ENCODE results near the gene ANKFY1.

The ANKFY1 gene

DNA sequence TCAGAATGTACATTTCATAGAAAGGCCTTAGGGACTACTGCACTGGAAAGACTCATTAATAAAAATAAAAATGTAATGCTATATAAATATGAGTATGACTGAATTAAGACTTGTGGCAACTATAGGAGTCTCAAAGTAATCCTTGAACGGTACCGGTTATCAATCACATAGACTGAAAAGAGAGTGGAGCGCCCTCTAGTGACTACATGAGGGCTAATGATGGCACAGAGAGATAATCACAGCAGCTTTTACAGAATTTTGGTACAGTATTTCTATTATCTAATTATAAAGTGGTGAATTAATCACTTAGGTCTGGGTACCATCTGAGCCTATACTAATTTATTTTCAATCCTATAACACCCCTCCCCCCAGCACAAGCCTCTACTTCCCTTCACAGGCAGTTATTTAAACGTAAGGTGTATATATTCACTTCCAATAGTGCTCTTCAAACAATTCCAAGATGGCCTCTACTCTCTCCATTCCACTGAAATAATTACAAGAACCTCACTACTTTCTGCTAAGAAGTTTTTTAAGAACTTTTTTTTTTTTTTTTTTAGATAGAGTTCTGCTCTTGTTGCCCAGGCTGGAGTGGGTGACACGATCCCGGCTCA is 40.7 kb upstream of the ANKFY1 start:
- Mint-ChIP-seq H3K9me3 (no peaks in the 10 kb centered on the region), H3K4me3 (no peak overlapping the region), H3K27me3 (ENCODE audit: low read depth) (no peaks in the 10 kb centered on the region), H3K36me3 (ENCODE audit: low read depth) (peaks cover 27% of the 10 kb centered on the region), H3K27ac (no peak overlapping the region), H3K4me1 (peaks cover 5% of the 10 kb centered on the region)
- TF ChIP-seq, protein P1, sequence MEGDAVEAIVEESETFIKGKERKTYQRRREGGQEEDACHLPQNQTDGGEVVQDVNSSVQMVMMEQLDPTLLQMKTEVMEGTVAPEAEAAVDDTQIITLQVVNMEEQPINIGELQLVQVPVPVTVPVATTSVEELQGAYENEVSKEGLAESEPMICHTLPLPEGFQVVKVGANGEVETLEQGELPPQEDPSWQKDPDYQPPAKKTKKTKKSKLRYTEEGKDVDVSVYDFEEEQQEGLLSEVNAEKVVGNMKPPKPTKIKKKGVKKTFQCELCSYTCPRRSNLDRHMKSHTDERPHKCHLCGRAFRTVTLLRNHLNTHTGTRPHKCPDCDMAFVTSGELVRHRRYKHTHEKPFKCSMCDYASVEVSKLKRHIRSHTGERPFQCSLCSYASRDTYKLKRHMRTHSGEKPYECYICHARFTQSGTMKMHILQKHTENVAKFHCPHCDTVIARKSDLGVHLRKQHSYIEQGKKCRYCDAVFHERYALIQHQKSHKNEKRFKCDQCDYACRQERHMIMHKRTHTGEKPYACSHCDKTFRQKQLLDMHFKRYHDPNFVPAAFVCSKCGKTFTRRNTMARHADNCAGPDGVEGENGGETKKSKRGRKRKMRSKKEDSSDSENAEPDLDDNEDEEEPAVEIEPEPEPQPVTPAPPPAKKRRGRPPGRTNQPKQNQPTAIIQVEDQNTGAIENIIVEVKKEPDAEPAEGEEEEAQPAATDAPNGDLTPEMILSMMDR (IDR thresholded peaks at IDR 0.05; ENCODE audit: unreplicated experiment in 3 of 3): peak; percentile 62 to 64 (median 63)

GRCh38 chr17:4301066-4301465 is 37.3 kb upstream of the ANKFY1 start:
- no peaks in the 10 kb centered on the region for H3K9me3 Mint-ChIP-seq
- H3K4me1 Mint-ChIP-seq: peaks cover 9% of the 10 kb centered on the region
- peak overlapping the region in 1 of 3 experiments; percentile 9 for H3K27ac Mint-ChIP-seq
- TF ChIP-seq, protein P1 (IDR thresholded peaks at IDR 0.05; ENCODE audit: unreplicated experiment in 3 of 3): no peak
- H3K4me3 Mint-ChIP-seq: no peak overlapping the region
- no peaks in the 10 kb centered on the region for H3K27me3 Mint-ChIP-seq (ENCODE audit: low read depth)
- peaks cover 33% of the 10 kb centered on the region for H3K36me3 Mint-ChIP-seq (ENCODE audit: low read depth)

DNA sequence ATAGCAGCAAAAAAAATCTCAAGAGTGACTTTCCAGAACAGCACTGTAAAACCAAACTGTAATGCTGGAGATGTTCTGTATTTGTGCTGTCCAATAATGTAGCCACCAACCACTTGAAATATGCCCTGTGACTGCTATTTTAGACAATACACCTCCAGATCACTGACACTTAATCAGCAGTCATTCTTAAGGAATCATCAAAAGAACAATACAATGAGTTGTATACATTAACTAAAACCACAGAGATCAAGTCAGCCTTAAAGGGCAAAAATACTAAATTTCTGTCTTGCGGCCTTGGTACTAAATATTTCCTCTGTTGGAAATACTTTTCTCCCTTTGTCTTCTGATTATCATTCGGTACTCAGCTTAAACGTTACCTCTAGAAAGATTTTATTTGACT is 33.6 kb upstream of the ANKFY1 start:
- H3K36me3 Mint-ChIP-seq (ENCODE audit: low read depth): peaks cover 37% of the 10 kb centered on the region
- peaks cover 9% of the 10 kb centered on the region for H3K4me1 Mint-ChIP-seq
- TF ChIP-seq, protein P1 (IDR thresholded peaks at IDR 0.05; ENCODE audit: unreplicated experiment in 3 of 3): no peak
- no peaks in the 10 kb centered on the region for H3K9me3 Mint-ChIP-seq
- H3K27ac Mint-ChIP-seq: no peak overlapping the region
- H3K27me3 Mint-ChIP-seq (ENCODE audit: low read depth): no peaks in the 10 kb centered on the region
- H3K4me3 Mint-ChIP-seq: no peak overlapping the region

DNA sequence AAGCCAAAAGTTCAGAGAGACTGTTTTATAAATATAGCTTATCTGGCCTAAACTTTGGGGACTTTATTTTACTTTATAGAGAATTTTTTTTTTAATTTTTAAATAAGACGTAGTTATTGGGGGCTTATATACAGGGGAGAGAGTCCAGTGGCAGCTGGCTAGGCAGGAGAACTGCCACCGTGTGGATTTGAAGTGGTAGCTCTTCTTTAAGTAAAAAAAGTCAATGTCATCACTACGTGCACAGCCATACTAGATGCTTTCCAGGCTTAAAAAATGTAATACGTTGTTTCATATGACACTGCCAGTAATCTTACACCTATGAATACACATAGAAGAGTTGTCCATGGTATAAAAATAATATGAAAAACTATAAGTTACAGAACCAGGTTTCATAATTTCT is 31.9 kb upstream of the ANKFY1 start:
- TF ChIP-seq, protein P1 (IDR thresholded peaks at IDR 0.05; ENCODE audit: unreplicated experiment in 3 of 3): no peak
- Mint-ChIP-seq H3K27ac (no peak overlapping the region), H3K9me3 (no peaks in the 10 kb centered on the region), H3K4me1 (peaks cover 3% of the 10 kb centered on the region), H3K4me3 (no peak overlapping the region), H3K36me3 (ENCODE audit: low read depth) (peaks cover 24% of the 10 kb centered on the region), H3K27me3 (ENCODE audit: low read depth) (no peaks in the 10 kb centered on the region)

DNA sequence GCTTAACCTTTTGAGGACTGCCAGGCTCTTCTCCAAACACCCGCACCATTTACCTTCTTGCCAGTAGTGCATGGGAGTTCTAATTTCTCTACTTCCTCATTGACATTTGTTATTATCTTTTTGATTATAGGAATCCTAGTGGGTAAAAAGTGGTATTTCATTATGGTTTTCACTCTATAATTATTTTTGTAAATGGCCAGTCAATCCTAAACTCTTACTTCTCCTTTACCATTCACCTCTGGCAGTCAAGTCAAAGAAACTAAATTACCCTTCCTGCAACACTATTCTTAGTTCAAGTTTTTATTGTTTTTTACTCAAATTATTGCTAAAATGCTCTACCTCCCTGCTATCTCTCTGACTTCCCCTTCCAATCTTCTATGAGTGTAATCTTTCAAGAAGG is 29.8 kb upstream of the ANKFY1 start:
- H3K36me3 Mint-ChIP-seq (ENCODE audit: low read depth): peaks cover 30% of the 10 kb centered on the region
- no peaks in the 10 kb centered on the region for H3K27me3 Mint-ChIP-seq (ENCODE audit: low read depth)
- H3K4me1 Mint-ChIP-seq: peaks cover 3% of the 10 kb centered on the region
- no peaks in the 10 kb centered on the region for H3K9me3 Mint-ChIP-seq
- H3K4me3 Mint-ChIP-seq: no peak overlapping the region
- TF ChIP-seq, protein P1 (IDR thresholded peaks at IDR 0.05; ENCODE audit: unreplicated experiment in 3 of 3): no peak
- no peak overlapping the region for H3K27ac Mint-ChIP-seq

DNA sequence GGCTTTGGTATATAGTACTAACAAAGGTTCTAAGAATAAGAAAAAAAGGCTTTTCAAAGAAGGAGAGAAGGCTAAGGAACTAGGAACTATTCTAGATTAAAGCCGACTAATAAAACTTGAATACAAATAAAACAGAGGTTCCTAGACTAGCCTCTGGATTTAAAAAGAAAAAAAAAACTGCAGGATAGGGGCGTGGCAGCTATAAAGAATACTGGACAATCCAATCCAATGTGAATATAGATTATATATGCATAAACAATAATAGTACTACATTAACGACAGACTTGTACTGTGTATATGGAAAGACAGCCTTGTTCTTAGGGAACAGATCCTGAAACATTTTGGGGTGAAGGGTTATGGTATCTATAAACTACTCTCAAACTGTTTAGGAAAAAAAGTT is 23.9 kb upstream of the ANKFY1 start:
- TF ChIP-seq, protein P1 (IDR thresholded peaks at IDR 0.05; ENCODE audit: unreplicated experiment in 3 of 3): no peak
- Mint-ChIP-seq H3K4me3 (no peak overlapping the region), H3K9me3 (no peaks in the 10 kb centered on the region)

More for the DNA sequence above, 23.9 kb upstream of the ANKFY1 start:
- no peaks in the 10 kb centered on the region for H3K4me1 Mint-ChIP-seq
- H3K27me3 Mint-ChIP-seq (ENCODE audit: low read depth): no peaks in the 10 kb centered on the region
- peaks cover 38% of the 10 kb centered on the region for H3K36me3 Mint-ChIP-seq (ENCODE audit: low read depth)
- H3K27ac Mint-ChIP-seq: no peak overlapping the region

Measured in nephron (organoid).